Mesendoderm (in vitro differentiated cells): ENCODE measurements around the gene XYLB.
"Not testable (repeated sequence)": the region's sequence is repeated elsewhere in the genome, so short reads cannot be mapped to it uniquely, and the experiment has no call there.

ENCODE experiments used
- DNase-seq: peaks from one replicate; pipeline ENCODE4 v3.0.0; 2013
- H2AK5ac ChIP-seq: 2 replicates; pipeline ENCODE4 v1.6.1; 2013; ENCODE audit warnings: low read length, inconsistent platforms
- H2BK120ac ChIP-seq: 2 replicates; pipeline ENCODE4 v1.6.1; 2013; ENCODE audit warnings: low read depth, mild to moderate bottlenecking, low read length, moderate library complexity, mixed read lengths
- H2BK15ac ChIP-seq: replicated peaks from 2 replicates; pipeline ENCODE4 v1.6.1; 2013; ENCODE audit warnings: low read depth, mild to moderate bottlenecking, moderate library complexity
- H2BK5ac ChIP-seq: 2 replicates; pipeline ENCODE4 v1.6.1; 2013; ENCODE audit warnings: low read length, inconsistent platforms
- H3K18ac ChIP-seq: 2 replicates; pipeline ENCODE4 v1.6.1; 2013; ENCODE audit warnings: mild to moderate bottlenecking, low read length, mixed read lengths
- H3K23ac ChIP-seq: one replicate; pipeline ENCODE4 v1.6.1; 2013; ENCODE audit warnings: low read length
- H3K27ac ChIP-seq: 2 replicates; pipeline ENCODE4 v1.5.1; 2013; ENCODE audit warnings: low read depth, mild to moderate bottlenecking, inconsistent platforms, low read length, moderate library complexity
- H3K27me3 ChIP-seq: 2 replicates; pipeline ENCODE4 v1.6.1; 2013; ENCODE audit warnings: low read length, control low read depth, mild to moderate bottlenecking, inconsistent platforms; ENCODE audit not compliant: insufficient read depth, poor library complexity
- H3K36me3 ChIP-seq: 2 replicates; pipeline ENCODE4 v1.6.1; 2013; ENCODE audit warnings: low read length, inconsistent platforms; ENCODE audit not compliant: control insufficient read depth, insufficient read depth
- H3K4ac ChIP-seq: one replicate; pipeline ENCODE4 v1.6.1; 2013; ENCODE audit warnings: low read depth, mild to moderate bottlenecking, low read length, moderate library complexity
- H3K4me1 ChIP-seq: 2 replicates; pipeline ENCODE4 v1.6.1; 2013; ENCODE audit warnings: low read depth, low read length, inconsistent platforms; ENCODE audit not compliant: control insufficient read depth
- H3K4me2 ChIP-seq: 2 replicates; pipeline ENCODE4 v1.6.1; 2013; ENCODE audit warnings: low read length
- H3K4me3 ChIP-seq: 2 replicates; pipeline ENCODE4 v1.5.1; 2013; ENCODE audit warnings: mild to moderate bottlenecking, low read length
- H3K56ac ChIP-seq: one replicate; pipeline ENCODE4 v1.6.1; 2013; ENCODE audit warnings: low read length
- H3K79me1 ChIP-seq: 2 replicates; pipeline ENCODE4 v1.6.1; 2013; ENCODE audit warnings: low read length, inconsistent platforms
- H3K79me2 ChIP-seq: 2 replicates; pipeline ENCODE4 v1.6.1; 2013; ENCODE audit warnings: mild to moderate bottlenecking, low read length; ENCODE audit not compliant: control insufficient read depth, insufficient read depth
- H3K9ac ChIP-seq: 2 replicates; pipeline ENCODE4 v1.6.1; 2013; ENCODE audit warnings: low read length, inconsistent platforms
- H4K5ac ChIP-seq: one replicate; pipeline ENCODE4 v1.6.1; 2013; ENCODE audit warnings: low read length
- H4K8ac ChIP-seq: one replicate; pipeline ENCODE4 v1.6.1; 2013; ENCODE audit warnings: low read depth, mild to moderate bottlenecking, control low read depth, low read length, moderate library complexity
- WGBS: extraction: QIAGEN DNeasy Blood & Tissue Kit; methylation state at CpG from one replicate; pipeline ENCODE4 v1.1.7; 2013; ENCODE audit warnings: low lambda C conversion rate, missing lambda C conversion rate; ENCODE audit not compliant: insufficient coverage; ENCODE audit errors: extremely low coverage; 5-methylcytosine and 5-hydroxymethylcytosine counted together

The XYLB gene

DNA sequence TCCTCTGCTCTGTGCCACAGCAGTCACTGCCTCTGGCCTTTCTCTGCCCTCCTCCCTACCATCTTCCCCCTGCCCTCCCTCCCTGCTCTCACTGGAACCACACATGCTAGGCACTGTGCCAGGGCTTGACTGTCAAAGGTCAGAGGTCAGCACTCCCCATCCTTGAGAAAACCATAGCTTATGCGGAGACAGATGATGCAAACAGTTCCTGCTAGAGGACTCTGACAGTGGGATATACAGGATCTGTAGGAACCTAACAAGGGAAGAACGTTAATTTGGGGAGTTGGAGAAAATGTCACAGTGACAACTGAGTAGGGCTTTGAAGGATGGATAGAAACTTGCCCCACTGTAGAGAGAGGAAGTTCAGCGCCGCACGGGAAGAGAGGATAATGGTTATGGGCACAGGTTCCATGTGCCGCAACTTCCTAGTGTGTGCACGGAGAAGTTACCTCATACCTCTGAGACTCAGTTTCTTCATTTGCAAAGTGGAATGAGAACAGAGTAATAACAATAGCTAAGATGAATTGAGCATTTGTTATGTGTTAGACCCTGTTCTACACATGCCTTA is 29.3 kb upstream of the XYLB start:
- Histone ChIP-seq H3K4me2 (no peak overlapping the region), H3K36me3 (no peaks in the 10 kb centered on the region), H3K4me3 (no peak overlapping the region), H2BK15ac (no peak overlapping the region), H3K4me1 (no peaks in the 10 kb centered on the region), H3K27me3 (no peaks in the 10 kb centered on the region), H2BK5ac (no peak overlapping the region), H3K4ac (no peak overlapping the region), H3K56ac (no peak overlapping the region), H4K5ac (no peak overlapping the region), H2AK5ac (no peak overlapping the region), H3K23ac (no peak overlapping the region), H3K9ac (no peak overlapping the region), H3K79me2 (no peaks in the 10 kb centered on the region), H3K79me1 (no peaks in the 10 kb centered on the region), H2BK120ac (no peak overlapping the region), H4K8ac (no peak overlapping the region), H3K18ac (no peak overlapping the region), H3K27ac (no peak overlapping the region)
- no CpG with 5 or more reads among the region's 7 CpGs for WGBS
- DNase-seq: no peak

- Histone ChIP-seq H3K79me2 (no peaks in the 10 kb centered on the region), H3K27ac (no peak overlapping the region), H4K8ac (no peak overlapping the region), H3K4me1 (no peaks in the 10 kb centered on the region), H3K23ac (no peak overlapping the region), H3K9ac (no peak overlapping the region), H4K5ac (no peak overlapping the region), H2BK5ac (no peak overlapping the region), H3K56ac (no peak overlapping the region), H3K18ac (no peak overlapping the region), H2BK120ac (no peak overlapping the region), H3K4ac (no peak overlapping the region), H3K4me3 (no peak overlapping the region), H2AK5ac (no peak overlapping the region), H3K27me3 (no peaks in the 10 kb centered on the region), H3K4me2 (no peak overlapping the region), H2BK15ac (no peak overlapping the region), H3K36me3 (no peaks in the 10 kb centered on the region), H3K79me1 (no peaks in the 10 kb centered on the region)
- DNase-seq: no peak
- no CpG with 5 or more reads among the region's 8 CpGs for WGBS
These were observed 27.6 kb upstream of the XYLB start for GRCh38 chr3:38318766-38319671.

DNA sequence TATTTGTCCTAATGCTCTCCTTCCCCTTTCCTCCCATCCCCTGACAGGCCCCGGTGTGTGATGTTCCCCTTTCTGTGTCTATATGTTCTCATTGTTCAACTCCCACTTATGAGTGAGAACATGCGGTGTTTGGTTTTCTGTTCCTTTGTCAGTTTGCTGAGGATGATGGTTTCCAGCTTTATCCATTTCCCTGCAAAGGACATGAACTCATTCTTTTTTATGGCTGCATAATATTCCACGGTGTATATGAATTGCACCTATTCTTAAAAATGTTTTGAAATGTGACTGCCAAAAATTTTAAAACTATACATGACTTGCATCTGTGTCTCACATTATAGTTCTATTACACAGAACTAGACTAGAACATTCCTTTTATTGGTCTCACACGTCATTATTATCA is 25.9 kb upstream of the XYLB start:
- not testable (repeated sequence) for DNase-seq, H3K23ac ChIP-seq, H3K4me3 ChIP-seq, H3K79me2 ChIP-seq, H3K56ac ChIP-seq, H3K9ac ChIP-seq, H4K8ac ChIP-seq, H3K4ac ChIP-seq, H2BK5ac ChIP-seq, H2BK120ac ChIP-seq, H3K27me3 ChIP-seq, H2AK5ac ChIP-seq, H2BK15ac ChIP-seq, H3K4me1 ChIP-seq, H3K27ac ChIP-seq, H3K79me1 ChIP-seq, H3K18ac ChIP-seq, H3K36me3 ChIP-seq, H3K4me2 ChIP-seq, H4K5ac ChIP-seq
- WGBS: no CpG with 5 or more reads among the region's 4 CpGs

GRCh38 chr3:38323060-38323459 is 23.5 kb upstream of the XYLB start:
- no peak overlapping the region for H2BK5ac ChIP-seq
- no peak overlapping the region for H2BK120ac ChIP-seq
- no peak overlapping the region for H3K4me3 ChIP-seq
- H3K27ac ChIP-seq: no peak overlapping the region
- no peak for DNase-seq
- no peak overlapping the region for H2BK15ac ChIP-seq
- H2AK5ac ChIP-seq: no peak overlapping the region
- WGBS: no CpG with 5 or more reads among the region's 1 CpG
- no peaks in the 10 kb centered on the region for H3K27me3 ChIP-seq
- no peaks in the 10 kb centered on the region for H3K36me3 ChIP-seq
- H3K4ac ChIP-seq: no peak overlapping the region
- no peak overlapping the region for H3K4me2 ChIP-seq
- no peaks in the 10 kb centered on the region for H3K79me1 ChIP-seq
- H4K5ac ChIP-seq: no peak overlapping the region
- H3K23ac ChIP-seq: no peak overlapping the region
- H3K9ac ChIP-seq: no peak overlapping the region
- no peaks in the 10 kb centered on the region for H3K79me2 ChIP-seq
- no peak overlapping the region for H3K56ac ChIP-seq
- H3K18ac ChIP-seq: no peak overlapping the region
- H4K8ac ChIP-seq: no peak overlapping the region
- no peaks in the 10 kb centered on the region for H3K4me1 ChIP-seq

DNA sequence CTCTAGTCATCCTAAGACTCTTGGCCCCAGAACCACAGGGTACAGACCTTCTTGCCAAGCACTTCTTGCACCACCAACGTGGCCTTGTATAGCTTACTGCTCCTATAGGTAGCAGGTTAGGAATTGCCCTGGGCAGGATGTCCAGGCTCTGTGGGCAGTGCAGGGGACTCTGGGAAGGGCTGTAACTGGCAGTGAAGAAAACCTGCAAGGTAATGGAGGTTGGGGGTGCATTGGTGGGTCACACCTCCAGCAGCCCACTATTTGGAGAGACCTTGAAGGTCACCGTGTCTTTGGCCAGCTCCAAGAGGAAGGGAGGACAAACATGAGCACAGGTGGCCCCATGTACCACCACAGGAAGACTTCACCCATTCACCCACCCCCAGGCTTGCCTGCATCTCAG is 21.3 kb upstream of the XYLB start:
- no peak overlapping the region for H4K5ac ChIP-seq
- H3K4me3 ChIP-seq: no peak overlapping the region
- H4K8ac ChIP-seq: no peak overlapping the region
- no CpG with 5 or more reads among the region's 2 CpGs for WGBS
- no peak overlapping the region for H2BK5ac ChIP-seq
- no peak overlapping the region for H3K9ac ChIP-seq
- H2BK120ac ChIP-seq: no peak overlapping the region
- no peak overlapping the region for H3K23ac ChIP-seq
- no peak overlapping the region for H2BK15ac ChIP-seq
- no peaks in the 10 kb centered on the region for H3K27me3 ChIP-seq
- no peaks in the 10 kb centered on the region for H3K4me1 ChIP-seq
- H2AK5ac ChIP-seq: no peak overlapping the region
- no peak for DNase-seq
- no peaks in the 10 kb centered on the region for H3K79me1 ChIP-seq
- no peak overlapping the region for H3K4ac ChIP-seq
- H3K36me3 ChIP-seq: no peaks in the 10 kb centered on the region
- no peak overlapping the region for H3K4me2 ChIP-seq
- H3K79me2 ChIP-seq: no peaks in the 10 kb centered on the region
- H3K18ac ChIP-seq: no peak overlapping the region
- H3K27ac ChIP-seq: no peak overlapping the region
- H3K56ac ChIP-seq: no peak overlapping the region
